T-helper 17 cell (primary cell): ENCODE results near the gene PTPRD. TPM values are rescaled to one million over a fixed set of nuclear protein-coding genes. Genes with fewer than 3 reads are reported as not detected.

Experiments
- ATAC-seq: fragments of 150-1000 bp; cut with Tn5 transposase; 2 replicates; pipeline ENCODE4 v1.10.0; 2021; ENCODE audit warnings: mild to moderate bottlenecking, moderate library complexity
- DNase-seq, 3 donors: peaks; one replicate each; pipeline versions ENCODE4 v3.0.0 to v3.0.0-alpha.2; 2020 to 2021
- H3K9me3 ChIP-seq: one replicate; pipeline ENCODE4 v1.7.0; 2013; ENCODE audit warnings: low read length, mild to moderate bottlenecking; ENCODE audit not compliant: control insufficient read depth, poor library complexity, severe bottlenecking
- H3K27ac Mint-ChIP-seq: one replicate; pipeline ENCODE4 v1.8.0; 2022; ENCODE audit warnings: mild to moderate bottlenecking, moderate library complexity, mixed read lengths
- H3K27me3 Mint-ChIP-seq: one replicate; pipeline ENCODE4 v1.8.0; 2022; ENCODE audit warnings: mixed read lengths
- H3K36me3 Mint-ChIP-seq: one replicate; pipeline ENCODE4 v1.8.0; 2022; ENCODE audit warnings: low read depth, mixed read lengths
- H3K4me1 Mint-ChIP-seq: one replicate; pipeline ENCODE4 v1.8.0; 2022; ENCODE audit warnings: mild to moderate bottlenecking, mixed read lengths
- H3K4me3 Mint-ChIP-seq: one replicate; pipeline ENCODE4 v1.8.0; 2022; ENCODE audit warnings: mild to moderate bottlenecking, moderate library complexity, mixed read lengths
- total RNA-seq, 4 donors: library from RNA in 2 of 4; stranded (reverse) in 2 of 4; gene quantifications; one replicate each; pipeline ENCODE4 v1.2.3 and lab custom pipeline; 2022 to 2026

The PTPRD gene
- total RNA-seq, 2 donors from 2014 or later = not detected

DNA sequence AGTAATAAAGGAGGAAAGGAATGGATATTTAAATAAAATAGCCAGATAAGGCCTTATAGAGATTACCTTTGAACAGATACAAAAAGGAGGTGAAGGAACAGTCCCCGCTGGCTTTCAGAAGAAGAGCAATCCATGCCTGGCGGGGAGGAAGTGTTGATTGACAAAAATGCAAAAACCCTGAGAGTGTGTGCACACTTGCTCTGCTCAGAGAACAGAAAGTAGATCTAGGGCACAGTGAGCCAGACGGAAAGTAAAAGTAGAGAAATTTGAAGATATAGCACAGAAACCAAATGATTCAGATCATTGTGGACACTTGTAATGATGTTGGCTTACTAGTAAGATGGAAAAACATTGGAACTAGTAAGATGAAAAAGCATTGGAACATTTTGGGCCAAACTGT is 720.6 kb downstream of the PTPRD start:
- H3K9me3 ChIP-seq = no peaks in the 10 kb centered on the region
- ATAC-seq = no peak
- H3K36me3 Mint-ChIP-seq = no peaks in the 10 kb centered on the region
- H3K4me1 Mint-ChIP-seq = no peaks in the 10 kb centered on the region
- no peaks in the 10 kb centered on the region for H3K27me3 Mint-ChIP-seq
- no peak overlapping the region for H3K27ac Mint-ChIP-seq
- H3K4me3 Mint-ChIP-seq = no peak overlapping the region
- no peak for DNase-seq

DNA sequence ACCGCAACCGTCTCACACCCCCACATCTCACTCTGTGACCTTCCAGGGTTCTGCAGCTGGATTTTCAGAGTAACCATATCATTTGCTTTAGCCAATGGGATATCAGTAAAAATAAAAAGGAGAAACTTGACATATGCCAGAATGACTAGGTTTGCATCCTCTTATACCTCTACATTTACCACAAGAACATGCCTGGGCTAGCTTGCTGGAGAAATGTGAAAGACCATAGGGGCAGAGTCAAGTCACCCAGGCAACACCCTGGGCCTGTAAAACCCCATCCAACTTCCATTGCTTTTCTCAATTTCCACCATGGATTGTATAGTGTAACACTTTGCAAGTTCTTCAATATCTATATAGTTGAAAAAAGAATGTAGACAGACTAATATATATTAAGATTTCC is 731.1 kb downstream of the PTPRD start:
- Mint-ChIP-seq H3K36me3 (no peaks in the 10 kb centered on the region), H3K27ac (no peak overlapping the region), H3K4me3 (no peak overlapping the region), H3K4me1 (no peaks in the 10 kb centered on the region), H3K27me3 (no peaks in the 10 kb centered on the region)
- DNase-seq = no peak
- H3K9me3 ChIP-seq = no peaks in the 10 kb centered on the region
- no peak for ATAC-seq

DNA sequence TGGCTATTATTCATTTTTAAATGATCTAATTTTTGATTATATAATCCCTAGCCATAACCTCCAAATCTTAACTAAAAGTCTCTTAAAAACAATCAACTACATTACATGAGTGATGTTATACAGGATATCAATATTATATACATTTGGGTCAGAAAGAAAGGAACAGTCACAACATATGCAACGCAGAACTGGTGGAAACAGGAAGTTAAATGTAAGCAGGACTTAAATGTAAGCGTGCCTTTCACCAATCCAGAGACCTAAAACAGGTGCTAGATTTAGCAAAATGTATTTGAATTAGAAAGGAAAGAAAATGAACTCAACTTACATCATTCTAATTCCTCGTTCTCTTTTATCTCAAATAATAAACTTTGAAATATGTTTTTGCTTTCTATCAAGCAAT is 738.5 kb downstream of the PTPRD start:
- ATAC-seq (no peak), DNase-seq (no peak)
- Mint-ChIP-seq H3K27ac (no peak overlapping the region), H3K4me3 (no peak overlapping the region), H3K4me1 (no peaks in the 10 kb centered on the region), H3K36me3 (no peaks in the 10 kb centered on the region), H3K27me3 (no peaks in the 10 kb centered on the region)
- H3K9me3 ChIP-seq = no peaks in the 10 kb centered on the region

DNA sequence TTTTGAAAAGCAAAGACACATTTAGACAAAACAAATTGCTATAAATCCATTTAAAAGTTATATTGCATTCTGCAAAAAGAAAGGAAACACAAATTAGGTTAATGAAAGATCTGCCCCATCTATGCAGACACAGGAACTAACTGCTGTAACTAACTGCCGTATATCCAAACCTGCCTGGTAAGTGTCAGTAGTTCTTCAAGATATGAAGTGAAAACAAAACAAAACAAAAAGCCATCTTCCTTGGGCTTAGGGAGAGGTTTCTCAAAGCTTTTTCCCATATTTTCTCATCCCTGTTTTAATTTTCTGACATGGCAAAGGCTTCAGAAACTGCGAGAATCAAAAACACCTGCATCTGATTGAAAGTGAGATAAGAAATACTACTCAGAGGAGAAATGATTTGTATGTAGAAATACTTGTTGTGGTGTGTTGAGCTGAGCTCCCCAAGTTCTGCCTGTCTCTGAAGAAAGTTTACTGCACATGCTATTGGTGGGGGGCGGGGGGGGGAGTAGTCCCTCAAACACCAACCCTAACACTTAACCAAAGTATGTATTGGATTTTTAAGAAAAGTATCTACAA is 750.5 kb downstream of the PTPRD start:
- no peak for ATAC-seq
- H3K4me1 Mint-ChIP-seq = no peaks in the 10 kb centered on the region
- H3K27ac Mint-ChIP-seq = no peak overlapping the region
- peaks cover 14% of the 10 kb centered on the region for H3K27me3 Mint-ChIP-seq
- H3K36me3 Mint-ChIP-seq = no peaks in the 10 kb centered on the region
- H3K9me3 ChIP-seq = no peaks in the 10 kb centered on the region
- H3K4me3 Mint-ChIP-seq = no peak overlapping the region
- no peak for DNase-seq

DNA sequence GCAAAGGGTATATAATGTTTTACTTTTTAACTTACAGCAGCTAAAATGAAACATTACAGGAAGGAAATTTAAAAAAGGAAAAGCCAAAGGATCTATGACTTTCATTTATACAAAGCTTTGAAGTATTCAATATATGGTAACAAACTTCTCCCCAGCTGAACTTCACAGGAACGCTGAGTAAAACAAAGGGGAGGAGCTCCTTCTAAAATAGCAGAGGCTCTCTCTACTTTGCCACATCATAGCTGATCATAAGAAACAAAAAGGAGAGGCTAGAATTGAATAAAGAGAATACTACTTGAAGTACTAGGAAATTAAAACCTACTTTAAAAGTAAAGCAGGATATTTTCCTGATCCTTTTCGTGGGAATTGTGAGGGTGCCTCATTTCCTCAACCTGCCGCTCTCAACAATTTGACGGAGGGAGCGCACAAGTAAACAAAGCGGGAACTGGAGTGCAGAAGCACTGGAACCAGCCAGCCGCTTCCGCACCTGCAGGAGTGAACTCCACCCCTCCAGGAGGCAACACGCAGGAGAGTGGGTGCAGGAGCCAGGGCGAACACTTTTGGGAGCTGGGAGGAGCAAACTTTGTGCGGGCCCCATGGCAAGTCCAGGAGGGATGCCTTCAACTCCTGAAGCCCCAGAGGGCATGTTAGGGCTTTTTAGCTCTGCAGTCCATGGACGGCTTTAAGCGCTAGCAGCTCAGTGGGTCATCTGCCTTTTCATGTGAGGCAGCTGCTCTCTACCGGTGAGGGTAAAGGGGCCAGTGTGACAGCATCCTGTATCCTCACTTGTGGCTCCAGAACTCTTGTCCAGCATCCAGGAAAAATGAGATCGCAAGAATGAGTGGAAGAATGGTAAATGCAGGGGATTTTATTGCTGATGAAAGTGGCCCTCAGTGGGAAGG is 757.4 kb downstream of the PTPRD start:
- H3K4me3 Mint-ChIP-seq = no peak overlapping the region

DNA sequence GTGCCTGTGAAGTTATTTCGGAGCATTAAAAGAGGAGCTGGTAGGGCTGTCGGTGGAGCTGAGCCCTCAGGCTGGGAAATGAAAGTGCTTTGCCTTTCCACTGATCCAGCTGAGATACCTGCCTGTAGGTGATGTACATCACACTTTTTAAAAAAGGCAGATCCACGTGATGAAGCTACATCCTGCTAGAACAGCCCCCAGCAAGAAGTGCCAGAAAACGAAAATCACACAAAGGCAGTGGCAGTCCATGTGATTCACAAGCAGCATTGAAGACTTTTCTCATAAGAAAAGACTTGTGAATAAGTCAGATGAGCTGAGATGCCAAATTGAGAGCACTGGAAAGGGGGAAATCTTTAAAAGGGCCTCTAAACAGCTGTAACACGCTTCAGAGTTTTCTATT is 765.1 kb downstream of the PTPRD start:
- ATAC-seq (no peak), DNase-seq (no peak)
- Mint-ChIP-seq H3K4me3 (no peak overlapping the region), H3K36me3 (no peaks in the 10 kb centered on the region), H3K27me3 (no peaks in the 10 kb centered on the region), H3K27ac (no peak overlapping the region), H3K4me1 (peaks cover 3% of the 10 kb centered on the region)
- H3K9me3 ChIP-seq = no peaks in the 10 kb centered on the region

More for the DNA sequence above, 757.4 kb downstream of the PTPRD start:
- ATAC-seq (no peak), DNase-seq (no peak)
- Mint-ChIP-seq H3K27ac (no peak overlapping the region), H3K27me3 (no peaks in the 10 kb centered on the region), H3K4me1 (no peaks in the 10 kb centered on the region), H3K36me3 (no peaks in the 10 kb centered on the region)
- H3K9me3 ChIP-seq = no peaks in the 10 kb centered on the region

DNA sequence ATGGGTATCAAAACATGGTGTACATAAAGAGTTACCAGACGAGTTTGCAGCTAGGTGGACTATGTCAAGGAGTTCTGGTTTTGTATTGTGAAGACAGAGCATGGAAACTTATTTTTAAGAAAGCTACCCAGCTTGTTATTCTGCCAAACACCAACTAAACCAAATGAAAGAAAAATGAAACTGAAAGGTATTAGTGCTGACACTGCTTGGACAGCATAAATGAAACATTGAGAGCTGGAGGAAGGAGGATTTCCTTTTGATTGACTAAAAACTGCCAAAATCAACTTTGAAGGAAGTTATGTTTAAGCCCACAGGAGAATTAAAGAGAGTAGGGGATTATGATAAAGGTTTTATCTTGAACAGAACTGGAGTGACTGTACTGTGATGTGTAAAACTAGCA is 766.2 kb downstream of the PTPRD start:
- H3K27me3 Mint-ChIP-seq = no peaks in the 10 kb centered on the region
- H3K4me3 Mint-ChIP-seq = no peak overlapping the region
- ATAC-seq = no peak

DNA sequence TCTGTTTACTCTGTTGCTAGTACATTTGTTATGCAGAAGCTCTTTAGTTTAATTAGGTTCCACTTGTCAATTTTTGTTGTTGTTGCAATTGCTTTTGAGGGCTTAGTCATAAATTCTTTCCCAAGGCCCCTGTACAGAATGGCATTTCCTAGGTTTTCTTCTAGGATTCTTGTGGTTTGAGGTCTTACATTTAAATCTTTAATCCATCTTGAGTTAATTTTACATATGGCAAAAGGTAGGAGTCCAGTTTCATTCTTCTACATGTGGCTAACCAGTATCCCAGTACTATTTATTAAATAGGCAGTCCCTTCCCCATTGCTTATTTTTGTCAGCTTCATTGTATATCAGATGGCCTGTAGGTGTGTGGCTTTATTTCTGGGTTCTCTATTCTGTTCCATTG is 792.4 kb downstream of the PTPRD start:
- Mint-ChIP-seq H3K36me3 (no peaks in the 10 kb centered on the region), H3K27me3 (no peaks in the 10 kb centered on the region), H3K27ac (no peak overlapping the region), H3K4me3 (no peak overlapping the region), H3K4me1 (no peaks in the 10 kb centered on the region)
- no peak for ATAC-seq
- no peaks in the 10 kb centered on the region for H3K9me3 ChIP-seq
- no peak for DNase-seq

More for the DNA sequence above, 766.2 kb downstream of the PTPRD start:
- DNase-seq = no peak
- H3K9me3 ChIP-seq = no peaks in the 10 kb centered on the region
- Mint-ChIP-seq H3K36me3 (no peaks in the 10 kb centered on the region), H3K4me1 (peaks cover 3% of the 10 kb centered on the region), H3K27ac (no peak overlapping the region)

DNA sequence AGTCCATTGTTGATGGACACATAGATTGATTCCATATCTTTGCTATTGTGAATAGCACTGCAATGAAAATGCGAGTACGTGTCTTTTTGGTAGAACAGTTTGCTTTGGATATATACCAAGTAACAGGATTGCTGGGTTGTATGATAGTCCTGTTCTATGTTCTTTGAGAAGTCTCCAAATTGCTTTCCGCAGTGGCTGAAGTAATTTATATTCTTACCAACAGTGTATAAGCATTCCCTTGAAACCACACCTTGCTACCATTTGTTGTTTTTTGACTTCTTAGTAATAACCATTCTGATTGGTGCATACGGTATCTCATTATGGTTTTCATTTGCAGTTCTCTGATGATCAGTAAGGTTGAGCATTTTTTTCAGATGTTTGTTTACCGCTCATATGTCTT is 792.9 kb downstream of the PTPRD start:
- no peak overlapping the region for H3K27ac Mint-ChIP-seq
- H3K9me3 ChIP-seq = no peaks in the 10 kb centered on the region
- no peaks in the 10 kb centered on the region for H3K27me3 Mint-ChIP-seq
- H3K36me3 Mint-ChIP-seq = no peaks in the 10 kb centered on the region
- no peak for ATAC-seq
- no peaks in the 10 kb centered on the region for H3K4me1 Mint-ChIP-seq
- H3K4me3 Mint-ChIP-seq = no peak overlapping the region
- no peak for DNase-seq

DNA sequence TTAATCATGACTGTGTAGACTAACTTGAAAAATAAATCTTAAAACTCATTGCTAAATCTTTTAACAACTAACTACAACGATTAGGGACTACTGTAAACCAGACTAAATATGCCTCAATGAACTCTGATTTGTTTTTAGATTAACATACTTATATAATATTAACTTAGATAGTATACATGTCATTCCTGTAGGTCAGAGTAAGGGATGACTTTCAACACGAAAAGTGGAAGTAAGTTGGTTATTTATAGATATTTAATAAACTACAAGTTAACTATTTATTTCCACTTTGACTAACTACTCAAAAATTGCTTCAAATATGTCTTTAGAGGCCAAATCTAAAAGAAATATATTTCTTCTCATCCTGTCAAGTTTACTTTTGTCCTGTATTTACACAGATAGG is 795.6 kb downstream of the PTPRD start:
- DNase-seq (no peak), ATAC-seq (no peak)
- H3K4me1 Mint-ChIP-seq = no peaks in the 10 kb centered on the region
- no peaks in the 10 kb centered on the region for H3K9me3 ChIP-seq
- H3K36me3 Mint-ChIP-seq = no peaks in the 10 kb centered on the region
- H3K27me3 Mint-ChIP-seq = no peaks in the 10 kb centered on the region
- no peak overlapping the region for H3K4me3 Mint-ChIP-seq
- H3K27ac Mint-ChIP-seq = no peak overlapping the region

DNA sequence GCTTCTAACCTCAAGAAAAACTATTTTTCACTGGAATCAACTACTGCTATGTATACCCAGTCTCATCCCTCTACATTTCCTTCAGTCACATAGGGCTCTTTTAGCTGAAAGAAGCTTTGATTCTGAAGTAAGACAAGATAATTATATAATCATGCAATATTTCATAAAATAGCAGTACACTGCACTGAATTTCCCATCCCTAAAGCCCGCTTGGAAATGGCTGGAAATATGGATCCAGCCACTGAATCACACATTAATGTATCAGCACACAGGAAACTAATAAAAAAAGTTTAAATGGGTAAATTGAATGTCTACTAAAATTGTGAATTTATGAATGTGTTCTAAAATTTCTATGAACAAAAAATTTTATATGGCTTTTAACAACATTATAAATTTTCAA is 808.7 kb downstream of the PTPRD start:
- Mint-ChIP-seq H3K4me3 (no peak overlapping the region), H3K4me1 (no peaks in the 10 kb centered on the region), H3K27ac (no peak overlapping the region), H3K27me3 (no peaks in the 10 kb centered on the region), H3K36me3 (no peaks in the 10 kb centered on the region)
- no peak for DNase-seq
- H3K9me3 ChIP-seq = no peaks in the 10 kb centered on the region
- no peak for ATAC-seq

DNA sequence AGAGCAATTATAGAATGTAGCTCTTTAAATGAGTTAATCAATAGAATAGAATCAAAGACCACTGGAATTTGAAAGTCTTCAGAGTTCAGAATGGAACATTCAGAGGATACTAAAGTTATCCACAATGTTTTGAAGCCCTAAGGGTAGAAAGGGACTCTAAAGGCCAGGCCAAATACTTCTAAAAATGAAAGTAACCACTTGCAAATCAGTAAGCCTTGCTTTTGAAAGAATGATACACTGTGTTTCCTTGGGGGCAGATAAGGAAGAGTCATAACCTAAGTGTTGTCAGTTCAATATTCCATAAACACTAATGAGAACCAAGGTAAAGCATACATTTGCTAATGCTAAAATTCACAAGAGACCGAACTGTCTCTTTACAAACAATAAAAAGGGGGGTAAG is 813.5 kb downstream of the PTPRD start:
- DNase-seq (no peak), ATAC-seq (no peak)
- no peaks in the 10 kb centered on the region for H3K4me1 Mint-ChIP-seq
- H3K9me3 ChIP-seq = no peaks in the 10 kb centered on the region
- peaks cover 5% of the 10 kb centered on the region for H3K27me3 Mint-ChIP-seq
- H3K4me3 Mint-ChIP-seq = no peak overlapping the region
- no peak overlapping the region for H3K27ac Mint-ChIP-seq
- no peaks in the 10 kb centered on the region for H3K36me3 Mint-ChIP-seq

DNA sequence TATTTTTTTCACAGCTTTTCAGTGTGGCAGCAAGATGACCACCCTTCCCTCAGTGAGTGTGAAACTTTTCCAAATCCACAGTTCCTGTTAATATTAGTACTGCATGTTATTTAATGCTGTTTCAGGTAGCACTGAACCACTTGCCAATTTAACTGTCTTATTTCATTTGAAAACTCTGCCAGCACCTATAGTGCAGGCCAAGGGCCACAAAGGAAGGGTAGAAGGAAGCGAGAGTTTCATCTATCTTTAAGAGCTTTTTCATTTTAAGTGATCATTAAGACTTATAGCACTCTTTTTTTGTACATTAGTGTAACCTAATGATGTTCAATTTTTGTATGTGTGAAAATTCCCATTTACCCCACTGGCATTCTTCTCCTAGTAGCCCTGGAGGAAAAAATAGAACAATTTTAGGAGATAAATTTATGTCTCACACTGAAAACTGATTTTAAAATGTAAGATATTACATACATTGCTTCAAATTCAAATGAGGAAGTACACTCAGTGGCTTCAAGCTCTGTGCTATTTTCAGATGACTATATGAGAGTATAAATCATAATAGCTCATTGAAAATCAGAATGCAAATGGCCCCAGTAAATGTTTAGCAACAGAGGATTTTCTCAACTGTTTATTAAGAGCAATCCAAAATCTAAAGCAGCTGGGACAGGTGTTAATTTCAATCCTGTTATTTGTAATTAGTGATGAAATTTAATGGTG is 820.5 kb downstream of the PTPRD start:
- H3K4me1 Mint-ChIP-seq = no peaks in the 10 kb centered on the region
- no peak for DNase-seq
- ATAC-seq = no peak
- peaks cover 5% of the 10 kb centered on the region for H3K27me3 Mint-ChIP-seq
- H3K9me3 ChIP-seq = no peaks in the 10 kb centered on the region
- no peak overlapping the region for H3K4me3 Mint-ChIP-seq
- no peak overlapping the region for H3K27ac Mint-ChIP-seq
- no peaks in the 10 kb centered on the region for H3K36me3 Mint-ChIP-seq
